Neural crest cell (in vitro differentiated cells): ENCODE results near the gene SLC35B3. TPM values are rescaled to one million over a fixed set of nuclear protein-coding genes. Genes with fewer than 3 reads are reported as not detected.
"Not testable (repeated sequence)": the region's sequence is repeated elsewhere in the genome, so short reads cannot be mapped to it uniquely, and the experiment has no call there.

ENCODE experiments used
- DNase-seq: peaks from one replicate; pipeline ENCODE4 v3.0.0; 2021; ENCODE audit warnings: low read depth, mixed read lengths, low spot score
- H3K27ac Mint-ChIP-seq: one replicate; pipeline ENCODE4 v1.8.0; 2021; ENCODE audit warnings: mild to moderate bottlenecking, mixed read lengths; ENCODE audit not compliant: unreplicated experiment
- H3K27me3 Mint-ChIP-seq: 2 replicates; pipeline ENCODE4 v1.8.0; 2021; ENCODE audit warnings: low read depth, mild to moderate bottlenecking, mixed read lengths
- H3K36me3 Mint-ChIP-seq: 2 replicates; pipeline ENCODE4 v1.8.0; 2021; ENCODE audit warnings: low read depth, mild to moderate bottlenecking, mixed read lengths
- H3K4me1 Mint-ChIP-seq: 2 replicates; pipeline ENCODE4 v1.8.0; 2021; ENCODE audit warnings: mixed read lengths
- H3K4me3 Mint-ChIP-seq: one replicate; pipeline ENCODE4 v1.8.0; 2021; ENCODE audit warnings: mild to moderate bottlenecking, mixed read lengths
- H3K9me3 Mint-ChIP-seq: 2 replicates; pipeline ENCODE4 v1.8.0; 2021; ENCODE audit warnings: mixed read lengths
- total RNA-seq: library from RNA; stranded (reverse); gene quantifications from 2 replicates; pipeline ENCODE4 v1.2.1, GENCODE V29; 2021
- TF ChIP-seq, protein P1 (sequence below): fragments of 200-600 bp; sonication (generic); conservative IDR thresholded peaks from 2 replicates; pipeline ENCODE4 v1.5.0; 2021; ENCODE audit warnings: antibody characterized with exemption, mild to moderate bottlenecking

SLC35B3 gene
- total RNA-seq, 1 donor from 2014 or later: 13.9 TPM

DNA sequence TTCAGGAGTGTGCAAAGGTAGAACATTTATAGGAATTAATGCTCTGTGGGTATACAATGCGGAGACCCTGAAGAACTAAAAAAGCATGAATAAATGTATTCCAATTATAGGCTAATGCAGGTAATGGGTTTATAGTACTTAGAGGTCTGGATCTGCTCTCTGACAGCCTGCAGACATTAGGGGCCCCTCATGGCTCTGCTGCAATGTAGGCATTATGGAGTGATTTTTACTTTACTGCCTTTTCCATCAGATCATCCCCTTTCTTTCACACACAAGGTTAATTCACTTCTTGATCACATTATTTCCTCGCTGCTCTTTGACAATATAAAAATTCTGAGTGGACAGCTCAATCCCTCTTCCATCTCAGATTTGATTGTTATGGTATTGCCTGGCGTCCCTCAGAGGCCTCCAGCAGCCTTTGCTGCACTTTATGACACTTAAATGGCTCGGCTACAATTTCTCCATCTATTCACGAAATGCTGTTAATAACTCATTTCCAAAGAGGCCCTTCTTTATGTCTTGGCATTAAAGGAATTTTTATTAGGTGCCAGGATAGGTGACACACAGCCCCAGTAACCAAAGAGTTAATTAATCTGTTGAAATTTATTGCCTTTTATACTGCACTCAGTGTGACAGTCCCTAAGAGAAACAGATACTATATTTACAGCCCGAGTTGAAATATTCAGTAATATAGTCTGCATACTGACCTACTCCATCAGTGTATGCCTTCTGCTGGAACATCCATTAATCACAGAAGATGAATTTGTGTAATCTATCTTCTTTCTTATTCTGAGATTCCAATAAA is 33.4 kb upstream of the SLC35B3 start:
- Mint-ChIP-seq H3K9me3 (no peaks in the 10 kb centered on the region), H3K4me1 (no peaks in the 10 kb centered on the region), H3K4me3 (no peak overlapping the region), H3K27me3 (no peaks in the 10 kb centered on the region), H3K36me3 (no peaks in the 10 kb centered on the region), H3K27ac (no peak overlapping the region)
- no peak for DNase-seq
- TF ChIP-seq, protein P1, sequence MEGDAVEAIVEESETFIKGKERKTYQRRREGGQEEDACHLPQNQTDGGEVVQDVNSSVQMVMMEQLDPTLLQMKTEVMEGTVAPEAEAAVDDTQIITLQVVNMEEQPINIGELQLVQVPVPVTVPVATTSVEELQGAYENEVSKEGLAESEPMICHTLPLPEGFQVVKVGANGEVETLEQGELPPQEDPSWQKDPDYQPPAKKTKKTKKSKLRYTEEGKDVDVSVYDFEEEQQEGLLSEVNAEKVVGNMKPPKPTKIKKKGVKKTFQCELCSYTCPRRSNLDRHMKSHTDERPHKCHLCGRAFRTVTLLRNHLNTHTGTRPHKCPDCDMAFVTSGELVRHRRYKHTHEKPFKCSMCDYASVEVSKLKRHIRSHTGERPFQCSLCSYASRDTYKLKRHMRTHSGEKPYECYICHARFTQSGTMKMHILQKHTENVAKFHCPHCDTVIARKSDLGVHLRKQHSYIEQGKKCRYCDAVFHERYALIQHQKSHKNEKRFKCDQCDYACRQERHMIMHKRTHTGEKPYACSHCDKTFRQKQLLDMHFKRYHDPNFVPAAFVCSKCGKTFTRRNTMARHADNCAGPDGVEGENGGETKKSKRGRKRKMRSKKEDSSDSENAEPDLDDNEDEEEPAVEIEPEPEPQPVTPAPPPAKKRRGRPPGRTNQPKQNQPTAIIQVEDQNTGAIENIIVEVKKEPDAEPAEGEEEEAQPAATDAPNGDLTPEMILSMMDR: no peak

DNA sequence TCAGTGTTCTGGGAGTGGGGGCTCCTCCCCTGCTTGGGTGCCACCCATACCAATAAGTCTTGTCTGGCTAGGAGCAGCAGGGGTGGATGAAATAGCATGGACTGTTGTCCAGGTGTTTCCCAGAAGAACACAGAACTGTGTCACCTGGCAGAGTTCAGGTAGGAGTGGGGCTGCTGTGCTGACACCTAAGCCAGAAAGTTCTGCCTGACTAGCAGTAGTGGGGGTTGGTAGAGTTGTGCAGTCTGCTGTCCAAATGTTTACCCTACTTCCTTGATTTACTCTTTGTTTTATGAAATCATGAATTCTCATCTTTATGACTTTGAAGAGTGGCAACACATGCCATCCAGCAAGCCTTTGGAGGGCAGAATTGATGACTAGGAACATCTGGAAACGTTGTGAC is 27.3 kb upstream of the SLC35B3 start:
- H3K27me3 Mint-ChIP-seq: no peaks in the 10 kb centered on the region

DNA sequence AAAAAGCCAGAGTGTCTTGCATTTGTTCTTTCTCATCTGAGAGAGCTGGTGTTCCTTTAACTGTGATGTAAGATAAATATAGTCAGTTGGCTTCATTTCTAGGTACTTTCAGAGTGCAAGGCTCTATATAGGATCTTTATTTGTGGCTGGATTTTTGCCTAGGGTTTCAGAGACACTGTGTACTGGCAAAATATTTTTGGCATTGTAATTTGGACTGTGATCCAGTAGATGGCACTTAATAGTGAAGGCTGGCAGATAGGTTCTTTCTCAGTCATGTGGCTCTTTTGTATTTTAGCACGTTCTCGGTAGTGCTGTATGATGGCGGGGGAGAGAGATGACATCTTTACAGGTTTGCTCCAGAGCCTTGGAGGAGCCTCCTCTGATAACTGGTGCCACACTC is 26.8 kb upstream of the SLC35B3 start:
- Mint-ChIP-seq H3K36me3 (no peaks in the 10 kb centered on the region), H3K4me1 (no peaks in the 10 kb centered on the region), H3K4me3 (no peak overlapping the region), H3K27me3 (no peaks in the 10 kb centered on the region), H3K9me3 (peaks cover 15% of the 10 kb centered on the region), H3K27ac (no peak overlapping the region)
- TF ChIP-seq, protein P1: no peak
- no peak for DNase-seq

More for the DNA sequence above, 27.3 kb upstream of the SLC35B3 start:
- H3K4me3 Mint-ChIP-seq: no peak overlapping the region
- no peak overlapping the region for H3K27ac Mint-ChIP-seq
- no peak for DNase-seq
- peaks cover 13% of the 10 kb centered on the region for H3K9me3 Mint-ChIP-seq
- H3K36me3 Mint-ChIP-seq: no peaks in the 10 kb centered on the region
- TF ChIP-seq, protein P1: no peak
- no peaks in the 10 kb centered on the region for H3K4me1 Mint-ChIP-seq

DNA sequence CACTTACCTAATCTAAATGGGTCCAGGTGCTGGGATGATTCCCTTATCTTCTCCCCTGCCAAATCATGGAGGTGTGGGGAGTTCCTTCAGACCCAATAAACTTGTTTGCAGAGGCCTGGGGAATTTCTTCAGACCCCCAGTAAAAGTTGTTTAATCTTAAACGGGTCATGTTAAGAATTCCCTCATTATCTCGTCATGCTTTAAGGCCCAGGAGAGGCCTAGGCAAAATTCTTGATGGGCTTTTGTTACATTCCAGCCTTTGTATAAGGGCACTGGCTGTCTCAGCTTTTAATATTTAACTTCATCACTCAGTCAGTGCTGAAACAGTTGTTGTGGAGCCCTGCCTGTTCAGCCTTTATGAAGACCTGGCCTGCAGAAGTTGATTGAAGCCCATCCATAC is 11.0 kb upstream of the SLC35B3 start:
- Mint-ChIP-seq H3K9me3 (no peaks in the 10 kb centered on the region), H3K4me1 (no peaks in the 10 kb centered on the region), H3K4me3 (no peak overlapping the region), H3K27me3 (no peaks in the 10 kb centered on the region), H3K36me3 (no peaks in the 10 kb centered on the region), H3K27ac (no peak overlapping the region)
- no peak for DNase-seq
- TF ChIP-seq, protein P1: no peak

DNA sequence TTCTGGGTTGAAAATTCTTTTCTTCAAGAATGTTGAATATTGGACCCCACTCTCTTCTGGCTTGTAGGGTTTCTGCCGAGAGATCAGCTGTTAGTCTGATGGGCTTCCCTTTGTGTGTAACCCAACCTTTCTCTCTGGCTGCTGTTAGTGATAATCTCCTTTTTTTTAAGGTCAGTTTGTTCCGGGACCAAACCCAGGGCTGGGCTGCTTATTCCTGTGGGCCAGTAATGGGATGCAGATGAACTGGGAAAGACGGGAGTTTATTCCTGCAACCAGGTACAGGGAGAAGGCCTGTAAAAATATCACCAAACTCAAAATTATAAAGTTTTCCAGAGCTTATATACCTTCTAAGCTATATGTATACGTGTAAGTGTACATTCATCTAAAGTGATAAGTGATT is 10.6 kb upstream of the SLC35B3 start:
- not testable (repeated sequence) for H3K27me3 Mint-ChIP-seq, H3K9me3 Mint-ChIP-seq, H3K4me1 Mint-ChIP-seq, H3K4me3 Mint-ChIP-seq, H3K27ac Mint-ChIP-seq, H3K36me3 Mint-ChIP-seq, DNase-seq

DNA sequence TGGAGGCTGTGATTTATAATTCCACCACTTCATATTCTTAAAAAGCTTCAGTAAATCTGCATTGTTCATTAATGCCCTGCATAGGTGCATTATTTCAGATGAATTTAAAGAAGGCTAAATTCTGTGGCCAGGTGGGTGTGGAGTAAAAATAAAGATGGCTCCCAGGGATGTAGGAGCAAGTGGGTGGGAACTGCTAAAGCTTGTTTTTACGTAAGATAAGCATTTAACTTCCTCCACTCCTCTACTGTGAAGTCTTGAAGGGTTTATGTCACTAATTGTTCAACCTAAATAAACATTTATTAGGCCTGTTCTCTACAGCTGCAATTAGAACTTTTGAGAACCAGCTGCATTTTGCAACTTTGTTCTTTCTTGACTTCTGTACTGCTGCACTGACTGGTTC is 6.8 kb upstream of the SLC35B3 start:
- Mint-ChIP-seq H3K4me3 (no peak overlapping the region), H3K9me3 (no peaks in the 10 kb centered on the region), H3K36me3 (no peaks in the 10 kb centered on the region), H3K27ac (no peak overlapping the region), H3K27me3 (no peaks in the 10 kb centered on the region), H3K4me1 (no peaks in the 10 kb centered on the region)
- TF ChIP-seq, protein P1: no peak
- no peak for DNase-seq
